Activated naive CD8-positive, alpha-beta T cell treated with anti-CD3 and anti-CD28 coated beads, Interleukin-2, amount 50 U/mL, for 24 hours (primary cell): ENCODE measurements around the gene GUCY2C.
A peak's percentile ranks its signal among the peaks of the same experiment; 100 is the strongest.

Source experiments
- ATAC-seq: fragments of 150-1000 bp; cut with Tn5 transposase; one replicate; pipeline ENCODE4 v1.10.0; 2021
- DNase-seq: peaks from one replicate; pipeline ENCODE4 v3.0.0; 2021
- H3K27ac Mint-ChIP-seq: one replicate; pipeline ENCODE4 v1.8.0; 2021; ENCODE audit warnings: mild to moderate bottlenecking, mixed read lengths
- H3K27me3 Mint-ChIP-seq: one replicate; pipeline ENCODE4 v1.8.0; 2021; ENCODE audit warnings: mixed read lengths
- H3K36me3 Mint-ChIP-seq: one replicate; pipeline ENCODE4 v1.8.0; 2021; ENCODE audit warnings: low read depth, mixed read lengths
- H3K4me1 Mint-ChIP-seq: one replicate; pipeline ENCODE4 v1.8.0; 2021; ENCODE audit warnings: mixed read lengths
- H3K4me3 Mint-ChIP-seq: one replicate; pipeline ENCODE4 v1.8.0; 2021; ENCODE audit warnings: mild to moderate bottlenecking, moderate library complexity, mixed read lengths
- H3K9me3 Mint-ChIP-seq: one replicate; pipeline ENCODE4 v1.8.0; 2021; ENCODE audit warnings: mixed read lengths

The GUCY2C gene

GRCh38 chr12:14588571-14588970, 107.8 kb downstream of the GUCY2C start:
- Mint-ChIP-seq H3K4me3 (no peak overlapping the region), H3K9me3 (no peaks in the 10 kb centered on the region), H3K27ac (no peak overlapping the region), H3K4me1 (no peaks in the 10 kb centered on the region), H3K36me3 (no peaks in the 10 kb centered on the region), H3K27me3 (no peaks in the 10 kb centered on the region)
- no peak for ATAC-seq
- DNase-seq = no peak

GRCh38 chr12:14578646-14579045, 117.8 kb downstream of the GUCY2C start:
- DNase-seq (no peak), ATAC-seq (no peak)
- no peaks in the 10 kb centered on the region for H3K9me3 Mint-ChIP-seq
- H3K27me3 Mint-ChIP-seq = peaks cover 2% of the 10 kb centered on the region
- H3K4me3 Mint-ChIP-seq = no peak overlapping the region
- no peaks in the 10 kb centered on the region for H3K36me3 Mint-ChIP-seq
- H3K4me1 Mint-ChIP-seq = peaks cover 21% of the 10 kb centered on the region
- no peak overlapping the region for H3K27ac Mint-ChIP-seq

GRCh38 chr12:14577344-14577743, 119.1 kb downstream of the GUCY2C start:
- no peak overlapping the region for H3K27ac Mint-ChIP-seq
- H3K9me3 Mint-ChIP-seq = no peaks in the 10 kb centered on the region
- ATAC-seq = peak; percentile 24

GRCh38 chr12:14576896-14577295, 119.5 kb downstream of the GUCY2C start:
- no peaks in the 10 kb centered on the region for H3K9me3 Mint-ChIP-seq
- no peak overlapping the region for H3K4me3 Mint-ChIP-seq
- H3K27ac Mint-ChIP-seq = no peak overlapping the region

More at GRCh38 chr12:14577344-14577743, 119.1 kb downstream of the GUCY2C start:
- H3K27me3 Mint-ChIP-seq = peaks cover 2% of the 10 kb centered on the region
- H3K36me3 Mint-ChIP-seq = no peaks in the 10 kb centered on the region
- no peak overlapping the region for H3K4me3 Mint-ChIP-seq
- H3K4me1 Mint-ChIP-seq = peaks cover 21% of the 10 kb centered on the region
- DNase-seq = no peak

GRCh38 chr12:14575585-14575984, 120.8 kb downstream of the GUCY2C start:
- no peak for ATAC-seq
- Mint-ChIP-seq H3K9me3 (no peaks in the 10 kb centered on the region), H3K27me3 (peaks cover 5% of the 10 kb centered on the region), H3K4me3 (no peak overlapping the region), H3K36me3 (no peaks in the 10 kb centered on the region), H3K27ac (no peak overlapping the region), H3K4me1 (peaks cover 21% of the 10 kb centered on the region)
- DNase-seq = no peak

More at GRCh38 chr12:14576896-14577295, 119.5 kb downstream of the GUCY2C start:
- ATAC-seq (no peak), DNase-seq (no peak)
- peaks cover 2% of the 10 kb centered on the region for H3K27me3 Mint-ChIP-seq
- H3K4me1 Mint-ChIP-seq = peaks cover 21% of the 10 kb centered on the region
- no peaks in the 10 kb centered on the region for H3K36me3 Mint-ChIP-seq

- peaks cover 22% of the 10 kb centered on the region for H3K4me1 Mint-ChIP-seq
- no peak for ATAC-seq
- peaks cover 16% of the 10 kb centered on the region for H3K27me3 Mint-ChIP-seq
- H3K27ac Mint-ChIP-seq = no peak overlapping the region
- H3K9me3 Mint-ChIP-seq = no peaks in the 10 kb centered on the region
- no peak for DNase-seq
- H3K36me3 Mint-ChIP-seq = peaks cover 2% of the 10 kb centered on the region
- H3K4me3 Mint-ChIP-seq = no peak overlapping the region
These were observed 123.3 kb downstream of the GUCY2C start for GRCh38 chr12:14573118-14573517.

GRCh38 chr12:14572401-14572800, 124.0 kb downstream of the GUCY2C start:
- Mint-ChIP-seq H3K27me3 (peaks cover 20% of the 10 kb centered on the region), H3K4me1 (peaks cover 18% of the 10 kb centered on the region), H3K27ac (no peak overlapping the region), H3K36me3 (peaks cover 2% of the 10 kb centered on the region), H3K9me3 (no peaks in the 10 kb centered on the region), H3K4me3 (no peak overlapping the region)
- ATAC-seq (no peak), DNase-seq (no peak)

- Mint-ChIP-seq H3K9me3 (no peaks in the 10 kb centered on the region), H3K27ac (no peak overlapping the region), H3K36me3 (peaks cover 2% of the 10 kb centered on the region), H3K27me3 (peaks cover 23% of the 10 kb centered on the region), H3K4me1 (peaks cover 12% of the 10 kb centered on the region), H3K4me3 (no peak overlapping the region)
- DNase-seq = no peak
- no peak for ATAC-seq
These were observed 124.6 kb downstream of the GUCY2C start for GRCh38 chr12:14571779-14572178.

GRCh38 chr12:14570231-14570630, 126.2 kb downstream of the GUCY2C start:
- Mint-ChIP-seq H3K4me3 (no peak overlapping the region), H3K4me1 (peaks cover 3% of the 10 kb centered on the region), H3K9me3 (no peaks in the 10 kb centered on the region), H3K27me3 (peaks cover 30% of the 10 kb centered on the region), H3K27ac (no peak overlapping the region), H3K36me3 (peaks cover 2% of the 10 kb centered on the region)
- DNase-seq (no peak), ATAC-seq (no peak)

GRCh38 chr12:14567351-14568162, 128.8 kb downstream of the GUCY2C start, which contains the start of gene PLBD1:
Gene PLBD1 (minus strand): TSS chr12:14567883. CDS start chr12:14567696, 187 bp downstream.
- peaks cover 3% of the 10 kb centered on the region for H3K4me1 Mint-ChIP-seq
- H3K27me3 Mint-ChIP-seq = peaks cover 30% of the 10 kb centered on the region
- peak within 1 kb of the TSS; percentile 44 for H3K27ac Mint-ChIP-seq
- ATAC-seq = peak; percentile 52
- no peaks in the 10 kb centered on the region for H3K9me3 Mint-ChIP-seq
- peak; percentile 14 for DNase-seq
- peaks cover 2% of the 10 kb centered on the region for H3K36me3 Mint-ChIP-seq
- H3K4me3 Mint-ChIP-seq = peak within 1 kb of the TSS; percentile 42

GRCh38 chr12:14564336-14564959, 132.0 kb downstream of the GUCY2C start:
- peaks cover 23% of the 10 kb centered on the region for H3K27me3 Mint-ChIP-seq
- peaks cover 2% of the 10 kb centered on the region for H3K36me3 Mint-ChIP-seq
- ATAC-seq (no peak), DNase-seq (no peak)
- H3K4me3 Mint-ChIP-seq = no peak overlapping the region
- H3K27ac Mint-ChIP-seq = no peak overlapping the region
- no peaks in the 10 kb centered on the region for H3K9me3 Mint-ChIP-seq
- peaks cover 5% of the 10 kb centered on the region for H3K4me1 Mint-ChIP-seq

- Mint-ChIP-seq H3K36me3 (no peaks in the 10 kb centered on the region), H3K4me3 (no peak overlapping the region), H3K27me3 (peaks cover 15% of the 10 kb centered on the region), H3K27ac (no peak overlapping the region), H3K9me3 (no peaks in the 10 kb centered on the region), H3K4me1 (peaks cover 10% of the 10 kb centered on the region)
- ATAC-seq (no peak), DNase-seq (no peak)
These were observed 133.4 kb downstream of the GUCY2C start for GRCh38 chr12:14563046-14563445.
